GM19328 (cell line): Measurements from ENCODE around the gene OPRL1.

Source experiments
- ATAC-seq: cut with Tn5 transposase; IDR thresholded peaks from one replicate; pipeline ENCODE4 v1.9.1; 2021; ENCODE audit warnings: mild to moderate bottlenecking, moderate library complexity; ENCODE audit not compliant: unreplicated experiment

OPRL1 gene

DNA sequence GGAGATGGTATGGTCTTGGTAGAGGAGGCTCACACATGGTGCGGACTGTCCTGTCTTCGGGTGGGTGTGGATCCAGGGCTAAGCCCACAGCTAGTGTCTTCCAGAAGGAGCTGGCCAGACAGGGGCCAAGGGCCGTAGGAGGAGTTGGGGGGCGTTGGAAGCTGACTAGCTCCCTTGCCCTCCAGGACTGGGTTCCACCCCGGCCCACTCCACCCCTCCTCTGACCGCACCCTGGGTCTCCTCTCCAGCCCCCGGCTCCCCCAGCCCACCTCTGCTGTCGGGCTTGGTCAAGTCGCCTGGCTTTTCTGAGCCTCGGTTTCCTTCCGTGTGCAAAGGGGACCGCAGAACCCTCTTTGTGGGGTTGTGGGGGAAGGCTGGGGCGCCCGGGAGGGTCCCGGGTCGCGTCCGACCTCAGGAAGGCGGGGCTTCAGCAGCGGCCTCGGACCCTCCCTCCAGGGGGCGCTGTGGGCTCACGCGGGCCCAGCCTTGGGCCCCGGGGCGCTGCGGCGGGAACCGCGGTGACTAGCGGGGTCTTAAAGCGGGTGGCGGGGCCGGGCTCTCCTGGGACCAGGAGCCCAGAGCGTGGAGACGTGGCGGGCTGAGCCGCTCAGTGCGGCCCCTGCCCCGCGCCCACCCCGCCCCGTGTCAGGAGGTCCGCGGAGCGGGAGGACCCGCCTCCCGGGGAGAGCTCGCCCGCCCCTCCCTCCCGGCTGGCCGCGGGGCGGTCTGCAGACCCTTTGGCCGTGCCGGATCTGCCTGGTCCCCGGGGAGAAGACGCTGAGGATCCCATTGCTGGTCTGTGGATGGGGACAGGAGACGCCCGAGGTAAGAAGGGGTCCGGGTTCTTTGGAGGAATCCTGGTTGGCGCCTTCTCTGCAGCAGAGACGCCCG lies 22.1 kb downstream of the OPRL1 start:
- no peak for ATAC-seq

DNA sequence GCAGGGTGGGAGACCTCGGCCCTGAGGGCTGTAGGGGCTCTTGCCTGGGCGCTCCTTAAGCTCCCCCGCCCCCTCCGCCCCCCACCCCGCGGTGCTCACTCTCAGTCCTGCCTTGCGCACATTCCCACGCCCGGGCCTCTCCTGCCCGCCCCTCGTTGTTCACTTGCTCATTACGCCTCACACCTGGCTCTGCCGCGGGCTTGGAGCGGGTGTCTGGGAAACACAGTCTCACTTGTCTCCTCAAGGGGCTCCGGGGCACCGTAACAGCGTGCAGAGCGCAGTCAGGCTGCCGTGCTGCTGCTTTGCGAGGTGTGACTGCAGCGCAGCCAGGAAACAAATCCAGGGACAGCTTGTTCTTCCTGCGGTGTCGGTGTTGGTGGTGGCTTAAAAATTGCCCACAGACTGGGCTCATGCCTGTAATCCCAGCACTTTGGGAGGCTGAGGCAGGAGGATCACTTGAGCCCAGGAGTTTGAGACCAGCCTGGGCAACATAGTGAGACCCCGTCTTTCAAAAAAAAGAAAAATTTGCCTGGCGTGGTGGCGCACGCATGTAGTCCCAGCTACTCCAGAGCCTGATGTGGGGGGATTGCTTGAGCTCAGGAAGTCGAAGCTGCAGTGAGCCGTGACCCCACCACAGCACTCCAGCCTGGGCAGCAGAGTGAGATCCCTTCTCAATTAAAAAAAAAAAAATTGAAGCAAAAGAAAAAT lies 22.9 kb downstream of the OPRL1 start:
- ATAC-seq, result no peak

DNA sequence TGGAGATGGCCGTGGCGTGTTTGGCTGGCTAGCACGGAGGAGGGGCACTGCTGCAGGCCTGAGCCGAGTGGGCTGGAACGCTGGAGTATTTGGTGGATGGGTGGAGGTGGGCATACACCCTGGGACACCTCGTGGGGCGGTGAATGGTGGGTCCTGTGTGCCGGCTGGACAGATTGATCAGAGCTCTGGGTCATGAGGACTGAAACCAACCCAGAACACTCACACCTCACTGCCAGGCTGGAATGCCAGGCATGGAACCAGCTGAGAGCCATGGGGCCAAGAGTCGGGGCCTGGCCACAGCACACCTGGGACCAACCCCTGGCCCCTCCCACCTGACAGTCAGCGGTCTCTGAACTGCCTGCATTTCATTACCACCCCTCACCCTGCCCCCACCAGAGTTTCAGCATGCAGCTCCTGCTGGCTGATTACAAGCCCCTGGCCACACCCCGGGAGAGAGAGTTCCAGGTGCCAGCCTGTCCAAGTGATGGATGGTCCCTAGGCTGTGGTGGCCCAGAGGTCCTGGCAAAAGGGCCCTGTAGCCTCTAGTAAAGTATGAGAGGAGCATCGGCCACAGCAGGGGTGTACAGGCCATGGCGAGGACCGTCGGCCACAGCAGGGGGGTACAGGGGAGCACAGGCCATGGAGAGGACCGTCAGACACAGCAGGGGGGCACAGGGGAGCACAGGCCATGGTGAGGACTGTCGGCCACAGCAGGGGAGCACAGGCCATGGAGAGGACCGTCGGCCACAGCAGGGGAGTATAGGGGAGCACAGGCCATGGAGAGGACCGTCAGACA lies 24.2 kb downstream of the OPRL1 start:
- no peak for ATAC-seq

DNA sequence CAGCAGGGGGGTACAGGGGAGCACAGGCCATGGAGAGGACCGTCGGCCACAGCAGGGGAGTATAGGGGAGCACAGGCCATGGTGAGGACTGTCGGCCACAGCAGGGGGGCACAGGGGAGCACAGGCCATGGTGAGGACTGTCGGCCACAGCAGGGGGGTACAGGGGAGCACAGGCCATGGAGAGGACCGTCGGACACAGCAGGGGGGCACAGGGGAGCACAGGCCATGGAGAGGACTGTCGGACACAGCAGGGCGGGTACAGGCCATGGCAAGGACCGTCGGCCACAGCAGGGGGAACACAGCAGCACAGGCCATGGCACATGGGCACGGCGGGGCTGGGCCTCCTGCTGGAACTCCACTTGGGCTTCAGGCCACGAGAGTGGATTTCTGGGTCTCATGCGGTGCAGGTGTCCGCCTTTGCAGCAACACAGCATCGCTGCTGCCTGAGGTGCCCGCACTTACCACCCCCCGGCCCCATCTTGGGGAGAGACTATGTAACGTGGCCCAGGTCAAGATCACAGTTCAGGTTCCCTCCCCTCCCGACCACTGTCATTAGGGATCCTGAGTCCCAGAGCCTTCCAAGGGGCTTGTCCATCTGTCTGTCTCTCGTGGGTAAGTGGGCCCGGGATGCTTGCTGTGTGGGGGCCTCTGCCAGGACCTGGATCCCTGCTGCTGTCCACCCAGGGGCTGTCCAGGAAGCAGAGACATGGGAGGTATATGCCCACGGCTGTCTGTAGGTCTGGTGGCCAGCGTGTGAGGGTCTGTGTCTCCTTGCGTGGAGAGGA lies 25.0 kb downstream of the OPRL1 start:
- no peak for ATAC-seq

DNA sequence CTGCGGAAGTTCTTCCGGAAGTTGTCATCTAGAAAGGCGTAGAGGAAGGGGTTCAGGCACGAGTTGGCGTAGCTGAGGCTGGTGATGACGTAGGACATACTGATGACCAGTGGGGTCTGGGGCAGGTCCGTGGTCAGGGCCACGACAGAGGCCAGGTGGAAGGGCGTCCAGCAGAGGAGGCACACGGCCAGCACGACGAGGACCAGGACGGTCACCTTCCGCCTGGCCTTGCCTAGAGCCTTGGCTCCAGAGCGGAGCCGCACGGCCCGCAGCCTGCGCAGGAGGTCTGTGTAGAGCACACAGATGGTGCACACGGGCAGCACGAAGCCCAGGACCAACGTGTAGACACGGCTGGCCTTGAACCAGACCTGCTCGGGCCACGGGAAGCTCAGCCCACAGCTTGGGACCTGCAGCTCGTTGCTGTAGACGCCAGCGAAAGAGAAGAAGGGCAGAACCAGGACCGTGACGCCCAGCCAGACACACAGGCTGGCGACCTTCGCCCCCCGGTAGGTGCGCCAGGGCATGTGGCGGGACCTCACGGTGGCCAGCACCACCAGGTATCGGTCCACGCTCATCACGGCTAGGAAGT lies 26.1 kb downstream of the OPRL1 start:
- ATAC-seq, result no peak

DNA sequence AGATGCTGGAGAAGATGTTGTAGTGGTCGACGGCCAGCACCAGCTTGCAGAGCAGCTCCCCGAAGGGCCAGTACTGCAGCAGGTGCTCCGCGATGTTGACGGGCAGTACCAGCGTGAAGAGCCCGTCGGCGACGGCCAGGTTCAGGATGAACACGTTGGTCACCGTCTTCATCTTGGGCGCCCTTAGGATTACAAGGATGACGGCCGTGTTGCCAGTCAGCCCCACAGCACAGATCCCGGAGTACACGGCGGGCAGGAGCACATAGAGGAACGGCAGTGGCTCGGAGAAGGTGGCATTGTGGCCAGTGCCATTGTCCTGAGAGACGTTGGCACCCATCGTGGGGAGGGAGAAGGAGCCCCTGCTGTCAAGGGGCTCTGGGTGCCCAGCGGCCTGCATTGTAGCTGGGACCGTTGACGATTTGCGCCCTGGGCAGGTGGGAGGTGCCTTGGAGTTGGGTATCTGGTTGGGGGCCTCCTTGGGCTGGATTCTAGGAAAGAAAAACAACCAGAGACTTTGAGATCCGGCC lies 26.6 kb downstream of the OPRL1 start:
- ATAC-seq, result no peak

DNA sequence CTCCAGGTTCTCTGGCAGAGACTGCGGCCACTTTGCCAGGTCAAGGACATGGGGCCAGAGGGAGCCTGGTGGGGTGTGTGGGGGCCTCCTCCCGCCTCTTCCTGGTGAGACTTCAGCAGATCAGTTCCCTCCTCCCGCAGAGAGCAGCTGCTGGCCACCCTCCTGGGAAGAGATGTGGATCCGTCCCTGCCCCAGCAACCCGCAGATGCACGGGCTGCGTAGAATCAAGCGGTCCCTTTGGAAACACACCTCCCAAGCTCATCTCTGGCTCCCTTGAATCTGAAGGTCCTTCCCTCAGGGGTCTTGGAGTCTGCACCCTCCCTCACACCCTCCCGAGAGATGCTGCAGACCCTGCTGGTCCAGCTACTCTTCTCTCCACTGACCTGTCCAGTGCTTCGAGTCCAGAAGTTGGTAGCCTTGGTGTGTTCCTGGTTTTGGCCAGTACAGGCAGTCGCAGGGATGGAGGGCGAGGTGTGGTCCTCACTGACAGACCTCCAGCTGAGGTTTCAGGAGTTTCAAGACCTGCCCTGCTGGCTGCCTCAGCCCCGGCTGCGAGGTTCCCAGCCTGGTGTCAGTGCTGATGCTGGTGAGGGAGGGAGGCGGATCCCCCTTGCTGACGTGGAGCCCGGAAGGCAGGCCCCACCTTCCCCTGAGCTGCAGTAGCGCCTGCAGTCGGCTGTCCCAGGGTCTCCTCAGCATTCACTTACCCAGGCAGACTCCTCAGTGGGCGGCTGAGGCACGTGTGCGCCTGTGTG lies 27.3 kb downstream of the OPRL1 start, which contains the start of gene NPBWR2:
Gene NPBWR2, minus strand, starts transcription at position 585 of the 755 bp plus-strand sequence. CDS start 734 bp downstream, outside the sequence.
- ATAC-seq, result no peak

DNA sequence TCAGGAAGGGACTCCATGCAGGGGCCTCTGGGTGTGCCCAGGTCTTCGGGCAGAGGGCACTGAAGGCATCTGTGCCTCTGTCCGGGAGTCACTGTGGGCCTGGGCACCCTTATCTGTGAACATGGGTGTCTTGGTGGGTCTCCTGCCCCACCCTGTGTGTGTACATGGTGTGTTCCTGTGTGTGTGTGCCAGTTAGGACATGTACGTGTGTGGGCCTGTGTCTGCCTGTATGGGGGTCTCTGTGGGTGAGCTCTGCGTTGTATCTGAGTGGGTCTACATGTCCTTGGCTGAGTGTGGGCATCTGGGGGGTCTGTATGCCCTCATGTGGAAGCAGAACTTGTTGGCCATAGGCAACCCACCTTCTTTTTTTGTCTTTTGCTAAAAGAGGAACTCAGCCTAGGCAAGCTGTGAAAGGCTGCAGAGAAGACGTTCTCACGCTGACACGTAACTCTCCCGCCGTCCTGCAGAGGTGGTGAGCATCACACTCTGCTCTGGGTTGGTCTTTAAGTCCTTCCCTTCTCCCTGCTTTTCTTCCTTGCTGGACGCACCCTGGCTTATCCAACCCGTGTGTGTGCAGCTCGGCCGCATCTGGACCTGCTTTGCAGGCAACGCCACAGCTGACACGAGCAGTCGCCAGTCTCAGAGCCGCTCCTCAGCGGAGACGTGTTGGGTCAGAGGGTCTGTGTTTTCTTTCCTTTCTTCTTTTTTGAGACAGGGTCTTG lies 28.0 kb downstream of the OPRL1 start:
- no peak for ATAC-seq

DNA sequence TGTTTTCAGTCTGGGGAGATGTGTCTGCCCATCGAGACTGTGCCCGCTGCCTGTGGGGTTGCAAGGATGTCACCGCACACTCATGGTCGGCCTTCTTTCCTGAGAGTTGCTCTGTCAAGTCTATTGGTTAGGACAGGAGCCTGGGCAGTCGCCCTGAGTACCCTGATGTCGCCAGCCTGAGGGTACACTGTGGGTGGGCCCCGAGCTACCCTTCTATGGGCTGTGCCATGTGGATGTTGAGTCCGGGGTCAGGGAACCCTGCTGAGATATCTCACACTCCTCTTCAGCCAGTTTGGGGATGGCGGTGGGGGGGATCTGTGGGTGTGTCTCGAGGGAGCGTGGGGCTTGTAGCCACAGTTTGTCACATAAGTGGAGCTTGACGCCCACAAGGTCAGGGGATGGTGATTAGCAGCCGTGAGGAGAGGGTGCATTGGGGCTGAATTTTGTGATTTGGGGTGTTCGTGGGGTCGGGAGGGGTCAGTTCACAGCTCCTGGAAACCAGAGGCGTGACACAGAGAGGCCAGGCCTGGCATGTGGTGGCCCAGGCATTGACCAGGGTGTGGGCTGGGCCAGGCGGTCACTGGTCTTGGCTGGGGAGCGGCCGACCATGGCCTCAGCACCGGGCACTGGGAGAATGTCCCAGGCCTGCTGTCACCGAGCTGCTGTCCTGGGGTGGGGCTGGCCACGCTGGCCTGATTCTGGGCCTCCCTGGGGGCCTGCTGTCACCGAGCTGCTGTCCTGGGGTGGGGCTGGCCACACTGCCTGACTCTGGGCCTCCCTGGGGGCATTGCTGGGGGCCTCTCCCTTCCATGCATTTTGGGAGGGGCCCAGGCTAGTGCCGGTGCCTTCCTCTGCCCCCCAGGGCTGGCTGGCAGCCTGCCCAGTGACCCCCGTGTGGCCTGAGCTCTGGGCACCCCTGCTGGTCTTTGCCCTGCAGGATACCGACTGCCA lies 29.1 kb downstream of the OPRL1 start:
- no peak for ATAC-seq

DNA sequence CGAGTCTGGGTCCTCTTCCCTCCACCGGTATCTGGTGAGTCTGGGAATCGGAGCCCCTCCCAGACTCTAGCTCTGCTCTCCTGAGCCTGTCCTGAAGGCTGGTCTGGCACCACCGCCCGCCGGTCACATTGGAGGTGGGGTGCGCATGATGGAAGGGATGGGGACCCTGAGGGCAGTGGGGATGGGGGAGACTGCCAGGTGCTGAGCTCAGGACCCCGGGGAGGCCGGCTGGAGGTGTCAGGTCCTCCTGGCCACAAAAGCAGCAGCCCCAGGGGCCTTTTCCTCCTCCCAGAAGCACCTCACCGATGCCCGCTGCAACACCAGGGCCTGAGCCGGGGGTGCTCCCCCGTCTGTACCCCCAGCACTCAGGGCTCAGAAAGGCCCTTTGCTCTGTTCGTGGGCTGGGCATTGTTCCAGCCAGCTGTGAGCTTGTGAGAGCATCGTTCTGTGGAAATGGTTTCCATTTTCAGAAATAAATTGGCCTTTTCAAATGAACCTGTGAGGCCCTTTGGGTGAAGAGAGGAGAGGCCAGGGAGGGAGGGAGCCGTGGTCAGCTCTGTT lies 30.0 kb downstream of the OPRL1 start:
- ATAC-seq, result no peak

DNA sequence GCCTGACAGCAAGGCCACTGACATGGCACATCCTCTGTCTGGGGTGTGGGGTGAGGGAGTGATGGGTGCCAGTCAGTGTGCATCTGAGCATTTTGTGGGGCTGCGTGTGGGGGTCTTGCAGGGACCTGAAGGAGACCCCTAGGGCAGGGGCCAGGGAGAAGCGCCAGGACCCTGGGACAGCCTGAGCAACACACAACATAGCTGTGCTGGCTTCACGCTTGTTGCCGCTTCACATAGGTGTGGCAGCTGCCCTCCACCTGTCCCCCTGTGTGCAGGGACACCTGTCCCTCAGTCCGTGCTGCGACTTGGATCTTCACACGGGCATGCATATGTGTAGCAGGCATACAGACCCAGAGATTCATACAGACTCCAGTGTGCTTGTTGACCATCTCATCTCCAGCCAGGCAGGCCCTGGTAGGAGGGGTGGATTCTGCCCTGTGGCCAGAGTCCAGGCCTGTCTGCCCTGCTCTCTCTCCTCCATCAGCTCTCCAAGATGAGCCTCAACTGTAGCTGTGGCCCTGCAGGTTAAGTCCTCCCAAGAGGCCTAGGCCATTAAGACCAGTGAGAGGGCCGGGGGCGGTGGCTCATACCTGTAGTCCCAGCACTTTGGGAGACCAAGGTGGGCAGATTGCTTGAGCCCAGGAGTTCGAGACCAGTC lies 30.7 kb downstream of the OPRL1 start:
- ATAC-seq, result no peak

DNA sequence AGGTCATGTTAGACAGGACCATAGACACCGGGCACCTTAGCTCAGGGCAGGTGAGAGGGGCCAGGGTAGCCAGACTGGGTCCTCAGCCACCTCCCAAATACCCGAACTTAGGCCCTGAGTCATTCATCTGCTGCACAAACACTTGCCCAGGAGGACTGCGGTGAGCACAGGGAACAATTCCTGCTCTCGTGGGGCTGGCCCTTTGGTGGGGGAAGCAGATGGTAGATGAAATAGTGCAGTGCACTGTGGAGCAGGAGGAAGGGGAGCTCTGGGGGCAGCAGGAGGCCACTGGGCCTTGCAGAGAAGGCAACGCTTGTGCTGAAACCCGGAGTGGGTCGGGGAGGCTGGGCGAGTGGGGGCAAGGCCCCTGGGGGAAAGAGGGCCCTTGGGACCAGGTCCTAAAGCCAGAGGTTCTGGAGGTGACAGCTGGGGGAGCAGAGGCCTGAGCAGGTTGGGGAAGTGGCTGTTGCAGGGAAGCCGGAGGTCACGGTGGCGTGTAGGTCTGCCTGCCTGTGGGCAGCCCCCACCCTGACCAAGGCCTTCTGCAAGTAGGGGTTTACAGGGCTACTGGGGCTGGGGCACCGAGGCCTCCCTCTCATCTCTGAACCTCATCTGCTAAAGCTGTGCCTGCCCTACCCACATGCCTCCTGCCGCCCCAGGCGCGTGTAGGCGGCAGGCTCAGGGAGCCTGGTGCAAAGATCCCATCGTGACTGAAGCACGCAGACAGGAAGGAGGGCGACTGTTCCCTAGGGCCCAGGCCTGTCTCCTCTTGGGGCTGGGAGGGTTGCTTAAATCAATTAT lies 32.2 kb downstream of the OPRL1 start:
- ATAC-seq, result no peak

DNA sequence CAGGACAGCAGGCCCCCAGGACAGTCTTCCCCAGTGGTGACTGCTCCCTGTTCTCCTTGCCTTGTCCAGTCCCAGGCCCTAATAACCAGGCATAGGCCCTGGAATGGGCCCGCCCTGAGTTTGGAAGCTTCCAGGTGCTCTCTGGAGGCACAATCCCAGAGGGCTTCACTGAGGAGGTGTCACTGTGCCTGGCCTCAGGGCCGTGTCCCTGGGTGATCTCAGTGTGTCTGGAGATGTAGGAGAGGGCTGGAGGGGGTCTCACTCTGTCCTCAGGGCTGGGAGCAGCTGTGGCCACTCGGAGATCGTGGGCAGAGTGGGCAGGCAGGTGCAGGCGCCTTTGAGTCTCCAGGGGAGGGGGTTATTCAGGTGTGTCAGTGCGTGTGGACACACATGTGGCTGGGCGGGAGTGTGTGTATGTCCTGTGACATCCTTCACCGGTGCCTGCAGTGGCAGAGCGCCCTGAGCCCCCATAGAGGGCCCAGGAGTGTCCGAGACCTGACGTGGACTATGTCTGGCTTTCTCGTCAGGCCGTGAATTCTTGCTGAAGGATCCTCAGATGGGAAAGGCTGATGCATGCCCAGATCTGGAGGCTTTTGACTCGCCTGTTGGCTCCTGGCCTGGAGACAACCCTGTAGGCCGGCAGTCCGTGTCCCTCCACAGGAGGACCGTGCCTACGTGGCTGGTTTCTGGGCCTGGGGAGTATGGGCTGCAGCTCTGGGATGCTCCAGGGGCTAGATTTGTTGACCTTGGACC lies 33.0 kb downstream of the OPRL1 start:
- no peak for ATAC-seq

DNA sequence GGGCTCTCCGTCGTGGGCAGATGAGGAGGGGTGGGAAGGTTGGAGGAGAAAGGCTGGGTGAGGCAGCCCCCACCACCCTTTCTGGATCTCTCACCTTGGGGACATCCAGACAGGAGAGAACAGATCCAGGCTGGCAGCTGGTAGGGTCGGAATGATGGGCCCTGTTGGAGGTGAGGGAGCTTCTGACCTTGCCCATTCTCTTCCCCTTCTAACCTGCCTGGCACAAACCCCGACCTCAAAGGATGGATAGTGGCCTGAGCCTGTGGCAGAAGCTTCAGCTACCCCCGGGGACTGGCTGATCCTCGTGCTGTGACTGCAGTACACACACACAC lies 33.5 kb downstream of the OPRL1 start:
- ATAC-seq, result no peak

DNA sequence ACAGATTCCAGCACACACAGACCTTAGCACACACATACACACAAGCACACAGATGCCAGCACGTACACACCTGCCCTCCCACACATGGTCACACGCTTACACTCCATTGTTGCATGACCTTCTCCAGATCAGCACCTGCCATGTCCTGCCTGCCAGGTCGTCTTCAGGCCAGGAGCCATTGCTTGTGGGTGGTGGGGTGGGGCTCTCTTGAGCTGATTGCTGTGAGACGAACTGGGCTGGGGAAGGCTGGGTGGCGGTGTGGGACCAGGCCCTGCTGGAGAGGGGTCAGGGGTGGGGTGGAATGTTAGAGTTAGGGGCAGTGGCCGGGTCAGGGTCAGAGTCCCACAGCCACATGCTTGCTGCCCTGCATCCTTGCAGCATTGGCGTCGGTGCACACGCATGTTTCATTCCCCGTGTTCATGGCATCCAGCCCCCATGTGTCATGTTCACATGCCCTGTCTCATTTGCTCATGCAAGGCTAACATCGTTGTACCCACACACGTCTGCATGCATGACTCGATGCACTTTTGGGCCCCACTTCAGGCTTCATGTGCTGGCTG lies 34.0 kb downstream of the OPRL1 start:
- no peak for ATAC-seq
